Neural cell (in vitro differentiated cells): Measurements from ENCODE around the gene LRPPRC.

ENCODE experiments used
- CTCF ChIP-seq: fragments of 450-650 bp; IDR thresholded peaks from 2 replicates; pipeline ENCODE4 v1.5.1; 2014; ENCODE audit warnings: antibody characterized with exemption, mild to moderate bottlenecking, moderate library complexity; ENCODE audit not compliant: poor library complexity, severe bottlenecking
- EP300 ChIP-seq: fragments of 450-650 bp; conservative IDR thresholded peaks from 2 replicates; pipeline ENCODE4 v1.6.1; 2014; ENCODE audit warnings: antibody characterized with exemption, mild to moderate bottlenecking, moderate library complexity; ENCODE audit not compliant: poor library complexity, severe bottlenecking
- EZH2 ChIP-seq: fragments of 200-600, 300-800 bp; shearing (Covaris generic), sonication (generic); IDR thresholded peaks from 2 replicates; pipeline ENCODE4 v1.6.1; 2014; ENCODE audit warnings: antibody characterized with exemption, low read length, borderline replicate concordance, mild to moderate bottlenecking; ENCODE audit not compliant: insufficient read depth, poor library complexity, severe bottlenecking
- POLR2AphosphoS5 ChIP-seq: IDR thresholded peaks from 2 replicates; pipeline ENCODE4 v1.6.1; 2012
- RAD21 ChIP-seq: fragments of 450-650 bp; conservative IDR thresholded peaks from 2 replicates; pipeline ENCODE4 v1.6.1; 2014; ENCODE audit warnings: antibody characterized with exemption, mild to moderate bottlenecking, moderate library complexity
- REST ChIP-seq: IDR thresholded peaks from 2 replicates; pipeline ENCODE4 v1.6.1; 2012; ENCODE audit warnings: borderline replicate concordance
- SMC3 ChIP-seq: fragments of 450-650 bp; conservative IDR thresholded peaks from 2 replicates; pipeline ENCODE4 v1.6.1; 2014; ENCODE audit warnings: antibody characterized with exemption, mild to moderate bottlenecking, moderate library complexity; ENCODE audit not compliant: poor library complexity
- TAF1 ChIP-seq: IDR thresholded peaks from 2 replicates; pipeline ENCODE4 v1.6.1; 2012; ENCODE audit warnings: low read depth

DNA sequence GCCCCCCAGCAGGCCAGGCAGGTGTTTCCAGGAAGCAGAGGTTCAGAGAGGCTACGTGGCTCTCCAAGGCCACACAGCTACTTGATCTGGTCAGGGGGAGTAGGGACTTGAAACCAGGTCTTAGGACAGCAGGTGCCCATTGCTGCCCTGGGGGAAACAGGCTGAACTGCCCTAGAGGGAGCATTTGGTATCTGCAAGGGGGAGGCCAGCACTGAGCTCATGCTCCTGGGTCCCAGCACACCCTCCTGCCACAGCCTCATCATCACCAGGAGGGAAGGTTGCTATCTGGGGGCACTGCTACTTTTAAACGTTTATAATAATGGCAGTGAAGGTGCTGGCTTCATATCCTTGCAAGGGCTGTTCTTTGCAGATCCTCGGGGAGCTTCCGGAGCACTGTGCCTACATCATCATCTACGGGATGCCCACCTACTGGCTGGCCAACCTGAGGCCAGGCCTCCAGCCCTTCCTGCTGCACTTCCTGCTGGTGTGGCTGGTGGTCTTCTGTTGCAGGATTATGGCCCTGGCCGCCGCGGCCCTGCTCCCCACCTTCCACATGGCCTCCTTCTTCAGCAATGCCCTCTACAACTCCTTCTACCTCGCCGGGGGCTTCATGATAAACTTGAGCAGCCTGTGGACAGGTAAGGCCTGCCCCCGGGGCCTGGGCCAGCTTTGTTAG, 120.9 kb downstream of the LRPPRC start:
- TF ChIP-seq CTCF: no peak
- no peak for TF ChIP-seq POLR2AphosphoS5
- TF ChIP-seq TAF1: no peak
- no peak for TF ChIP-seq REST
- no peak for TF ChIP-seq RAD21
- no peak for TF ChIP-seq EP300
- TF ChIP-seq EZH2: no peak
- no peak for TF ChIP-seq SMC3
